GM15510 (cell line): ENCODE measurements around the gene ADAMTSL3.

ENCODE experiments used
- POLR2A ChIP-seq: IDR thresholded peaks from 3 replicates; pipeline ENCODE4 v1.6.1; 2011; ENCODE audit warnings: borderline replicate concordance; ENCODE audit not compliant: insufficient read length; ENCODE audit errors: extremely low read depth

ADAMTSL3 gene

DNA sequence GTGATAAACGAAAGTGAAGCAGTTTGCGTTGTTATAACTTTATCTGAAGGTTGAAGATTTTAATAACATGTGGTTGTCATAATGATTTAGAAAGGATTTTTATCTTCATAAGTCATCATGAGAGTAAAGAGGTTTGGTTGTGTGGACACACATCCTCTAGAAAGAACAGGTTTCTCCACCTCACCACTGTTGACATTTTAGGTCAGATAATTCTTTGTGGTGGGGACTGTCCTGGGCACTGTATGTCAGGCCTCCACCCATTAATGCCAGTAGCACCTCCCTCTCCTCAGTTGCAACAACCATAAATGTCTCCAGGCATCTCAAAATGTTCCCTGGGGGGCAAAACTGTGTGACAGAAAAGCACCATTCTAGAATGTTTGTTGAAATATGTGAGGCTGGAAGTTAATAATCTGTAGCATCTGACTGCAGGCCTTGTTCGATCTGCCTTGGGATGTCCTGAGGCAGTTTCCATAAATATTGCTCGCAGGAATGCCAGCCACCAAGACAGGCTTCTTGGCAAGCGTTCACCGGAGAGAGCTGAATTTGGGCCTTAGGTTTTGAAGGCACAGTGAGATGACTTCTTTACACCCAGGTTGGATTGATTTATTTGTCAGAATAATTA is 100.1 kb downstream of the ADAMTSL3 start:
- TF ChIP-seq POLR2A: no peak

DNA sequence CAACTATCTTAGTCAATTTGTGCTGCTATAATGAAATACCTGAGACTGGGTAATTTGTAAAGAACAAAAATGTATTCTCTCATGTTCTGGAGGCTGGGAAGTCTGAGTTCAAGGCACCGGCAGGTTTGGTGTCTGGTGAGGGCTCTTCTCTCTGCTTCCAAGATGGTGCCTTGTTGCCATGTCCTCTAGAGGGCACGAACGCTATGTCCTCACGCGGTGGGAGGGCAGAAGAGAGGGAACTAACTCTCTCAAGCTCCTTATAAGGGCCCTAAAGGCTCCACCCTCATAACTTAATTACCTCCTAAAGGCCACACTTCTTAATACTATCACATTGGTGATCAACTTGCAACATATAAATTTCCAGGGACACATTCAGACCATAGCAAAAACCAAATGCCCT is 108.4 kb downstream of the ADAMTSL3 start:
- no peak for TF ChIP-seq POLR2A

DNA sequence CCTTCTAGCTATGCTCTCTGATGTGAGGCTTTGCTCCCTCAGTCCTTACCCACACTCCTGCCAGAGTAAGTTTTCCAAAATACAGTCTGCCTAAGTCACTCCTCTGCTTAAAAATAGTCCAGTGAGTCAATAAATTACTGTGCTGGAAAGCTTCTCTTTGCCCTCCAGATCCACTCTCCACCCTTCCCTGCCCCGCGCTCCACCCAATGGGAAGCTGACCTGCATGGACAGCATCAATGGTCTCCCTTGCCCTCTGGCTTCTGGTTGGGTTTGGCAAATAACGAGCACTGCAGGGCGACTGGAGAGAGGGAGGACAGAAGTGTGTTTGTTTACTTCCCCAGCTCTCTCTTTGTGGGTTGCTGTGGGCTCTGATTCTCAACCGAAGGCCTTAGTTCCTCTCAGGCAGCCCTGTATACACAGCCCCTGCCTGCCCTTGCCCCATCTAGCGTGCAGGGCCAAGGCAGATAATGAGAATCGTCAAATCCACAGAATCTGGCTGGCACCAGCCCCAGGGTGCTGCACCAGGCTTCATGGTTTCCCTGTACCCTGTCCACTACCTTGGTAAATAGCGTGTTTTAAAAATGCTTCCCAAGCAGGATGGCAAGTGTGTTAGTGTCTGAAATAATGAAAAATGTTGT is 110.4 kb downstream of the ADAMTSL3 start:
- no peak for TF ChIP-seq POLR2A

DNA sequence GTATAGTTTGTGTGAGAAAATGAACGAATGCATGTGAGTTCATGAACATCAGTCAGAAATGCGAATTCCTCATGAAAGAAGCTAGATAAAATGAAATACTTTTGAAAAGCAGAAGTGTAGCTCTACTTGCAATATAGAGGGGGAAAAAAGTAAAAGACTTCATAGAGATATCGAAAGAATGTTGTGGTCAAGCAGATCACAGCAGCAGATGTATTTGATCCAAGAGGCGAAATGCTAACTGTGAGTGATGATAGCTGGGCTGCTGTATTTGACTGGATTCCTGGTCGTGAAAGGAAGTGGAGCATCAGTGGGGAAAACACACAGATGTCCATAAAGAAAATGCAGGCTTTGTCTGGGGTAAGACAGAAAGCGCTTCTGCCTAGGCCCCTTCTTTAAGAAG is 112.4 kb downstream of the ADAMTSL3 start:
- TF ChIP-seq POLR2A: no peak

DNA sequence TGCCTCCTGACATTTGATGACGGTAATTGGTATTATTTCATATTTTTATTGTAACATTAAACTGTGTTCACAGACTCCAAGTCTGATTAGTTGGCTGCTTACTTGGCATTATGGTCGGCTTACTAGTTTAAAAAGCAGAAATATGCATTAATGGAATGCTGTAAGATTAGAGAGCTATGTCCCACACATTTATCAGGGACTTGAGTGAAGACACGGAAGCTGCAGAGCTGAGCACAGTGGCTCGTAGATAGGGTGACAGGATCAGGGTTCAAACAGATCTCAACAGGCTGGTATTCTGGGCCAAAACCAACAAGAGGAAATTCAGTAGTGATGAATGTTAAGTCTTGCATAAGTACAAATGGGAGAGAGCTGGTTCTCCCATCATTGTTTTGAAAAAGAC is 113.8 kb downstream of the ADAMTSL3 start:
- no peak for TF ChIP-seq POLR2A

DNA sequence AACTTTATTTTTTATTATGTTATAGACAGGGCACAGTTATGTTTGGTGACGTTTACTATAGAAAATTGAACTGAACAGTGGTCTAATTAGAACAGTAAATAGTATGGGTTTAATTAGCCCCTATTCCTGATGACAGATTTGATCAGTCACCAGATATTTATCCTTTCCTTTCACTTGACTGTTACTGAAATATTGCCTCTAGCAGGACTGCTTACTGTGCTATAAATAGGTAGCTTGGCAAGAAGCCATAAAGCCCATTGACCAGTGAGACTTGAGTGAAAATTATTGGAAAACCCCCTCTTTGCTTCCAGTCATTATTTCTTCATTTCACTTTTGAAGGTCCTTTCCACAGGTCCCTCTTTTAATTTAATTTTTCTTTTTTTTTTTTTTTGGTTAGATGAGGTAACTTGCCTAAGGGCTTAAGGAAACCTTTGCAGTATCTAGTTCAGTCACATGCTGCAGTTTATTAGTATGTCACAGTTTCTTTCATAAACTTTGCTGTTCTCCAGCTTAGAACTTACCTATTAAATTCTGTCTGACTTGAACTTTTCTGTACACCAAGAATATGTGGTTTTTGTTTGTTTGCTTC is 115.6 kb downstream of the ADAMTSL3 start:
- TF ChIP-seq POLR2A: no peak

DNA sequence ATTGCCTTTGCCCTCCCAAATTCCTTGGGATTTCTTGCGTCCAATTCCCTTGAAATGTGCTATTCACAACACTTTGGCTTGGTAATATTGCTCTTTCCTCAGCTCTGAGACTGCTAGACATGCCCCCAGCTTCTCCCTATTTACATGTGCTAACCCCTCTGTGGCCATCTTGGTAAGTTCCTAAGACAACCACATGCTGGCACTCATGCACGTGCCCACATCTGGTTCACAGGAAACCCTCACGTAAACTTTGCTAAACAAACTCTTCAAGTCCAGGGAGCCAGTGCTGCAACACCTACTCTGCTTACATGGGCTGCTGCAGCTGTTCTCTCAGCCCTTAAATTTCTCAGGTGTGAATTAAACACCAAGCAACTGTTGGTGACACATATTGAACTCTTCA is 121.8 kb downstream of the ADAMTSL3 start:
- TF ChIP-seq POLR2A: no peak

DNA sequence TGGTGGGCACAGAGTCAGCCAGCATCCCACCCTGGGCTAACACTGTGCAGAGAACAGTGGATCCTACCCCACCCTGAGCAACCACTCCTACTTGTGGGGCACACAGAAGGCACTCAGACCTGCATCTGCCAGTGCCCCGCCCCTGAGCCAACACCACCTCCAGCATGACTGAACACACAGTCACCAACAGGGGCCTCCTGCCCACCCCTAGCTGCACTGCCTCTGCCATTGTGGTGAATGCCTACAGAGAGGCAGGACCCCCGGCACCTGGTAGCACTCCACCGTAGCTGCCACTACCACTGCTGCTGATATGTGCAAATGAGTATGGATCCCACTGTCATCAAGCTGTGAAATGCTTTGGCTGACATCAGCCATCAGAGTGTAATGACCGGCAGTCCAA is 123.1 kb downstream of the ADAMTSL3 start:
- TF ChIP-seq POLR2A: no peak

DNA sequence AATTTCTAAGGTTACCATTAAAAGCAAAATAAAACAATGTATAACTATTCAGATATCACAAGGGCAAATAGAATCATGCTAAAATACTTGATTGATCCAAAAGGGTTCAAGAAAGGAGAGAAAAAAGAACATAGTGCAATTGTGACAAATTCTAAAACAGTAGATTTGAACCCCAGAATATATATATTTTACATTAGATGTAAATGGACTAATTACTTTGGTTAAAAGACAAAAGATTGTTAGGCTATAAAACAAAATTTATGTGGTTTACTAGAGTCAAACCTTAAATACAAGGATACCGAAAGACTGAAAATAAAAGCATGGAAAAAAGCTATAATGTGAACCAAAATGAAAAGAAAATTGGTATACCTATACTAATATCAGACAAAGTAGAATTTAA is 129.3 kb downstream of the ADAMTSL3 start:
- no peak for TF ChIP-seq POLR2A

DNA sequence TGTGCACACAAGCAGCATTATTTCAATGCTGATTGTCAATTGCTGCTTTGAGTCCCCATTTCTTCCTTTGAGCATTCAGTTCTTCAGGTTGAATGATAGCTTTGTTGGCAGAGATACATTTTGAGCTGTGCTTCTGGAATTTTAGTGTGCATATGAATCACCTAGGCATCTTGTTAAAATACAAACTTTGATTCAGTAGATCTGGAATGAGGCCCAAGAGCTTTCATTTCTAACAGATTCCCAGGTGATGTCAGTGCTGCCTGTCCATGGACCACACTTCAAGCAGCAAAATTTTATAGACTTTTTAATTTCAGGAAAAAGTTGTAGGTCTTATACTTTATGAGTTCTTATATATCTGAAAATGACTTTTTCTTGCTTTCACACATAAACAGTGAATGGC is 131.1 kb downstream of the ADAMTSL3 start:
- no peak for TF ChIP-seq POLR2A

DNA sequence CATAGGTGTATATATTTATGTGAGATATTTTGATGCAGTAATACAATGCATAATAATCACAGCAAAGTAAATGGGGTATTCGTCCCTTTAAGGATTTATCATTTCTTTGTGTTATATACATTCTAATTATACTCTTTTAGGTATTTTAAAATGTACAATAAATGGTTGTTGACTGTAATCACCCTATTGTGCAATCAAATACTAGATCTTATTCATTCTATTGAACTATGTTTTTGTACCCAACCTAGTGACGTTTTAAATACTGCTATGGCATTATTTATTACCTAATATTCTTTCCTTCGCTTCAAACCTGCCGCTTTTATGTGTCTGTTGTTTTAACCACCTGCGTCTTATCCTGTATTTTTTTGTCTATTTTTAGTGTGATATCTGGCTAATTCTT is 132.4 kb downstream of the ADAMTSL3 start:
- TF ChIP-seq POLR2A: no peak

DNA sequence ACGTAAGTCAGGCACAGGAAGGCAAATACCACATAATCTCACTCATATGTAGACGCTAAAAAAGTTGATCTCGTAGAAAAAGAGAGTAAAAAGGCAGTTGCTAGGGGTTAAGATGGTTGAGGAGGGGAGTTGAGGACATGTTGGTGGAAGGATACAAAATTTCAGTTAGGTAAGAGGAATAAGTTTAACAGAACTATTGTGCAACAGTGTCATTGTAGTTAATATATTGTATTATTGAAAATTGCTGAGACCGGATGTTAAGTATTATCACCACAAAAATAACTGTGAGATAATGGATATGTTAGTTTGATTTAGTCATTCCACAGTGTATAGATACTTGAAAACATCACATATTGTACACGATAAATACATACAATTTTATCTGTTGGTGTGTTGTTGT is 139.1 kb downstream of the ADAMTSL3 start:
- no peak for TF ChIP-seq POLR2A

DNA sequence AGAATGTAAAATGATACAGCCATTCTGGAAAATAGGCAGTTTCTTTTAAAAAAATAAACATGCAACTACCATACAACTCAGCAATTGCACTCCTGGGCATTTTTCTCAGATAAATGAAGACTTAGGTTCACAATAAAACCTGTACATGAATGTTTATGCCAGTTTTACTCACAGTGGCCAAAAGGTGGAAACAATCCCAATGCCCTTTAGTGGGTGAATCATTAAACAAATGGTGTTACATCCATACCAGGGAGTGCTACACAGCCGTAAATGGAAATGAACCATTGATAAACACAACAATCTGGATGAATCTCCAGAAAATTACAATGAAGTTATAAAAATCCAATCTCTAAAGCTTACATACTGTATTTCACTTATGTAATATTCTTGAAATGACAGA is 140.3 kb downstream of the ADAMTSL3 start:
- no peak for TF ChIP-seq POLR2A

DNA sequence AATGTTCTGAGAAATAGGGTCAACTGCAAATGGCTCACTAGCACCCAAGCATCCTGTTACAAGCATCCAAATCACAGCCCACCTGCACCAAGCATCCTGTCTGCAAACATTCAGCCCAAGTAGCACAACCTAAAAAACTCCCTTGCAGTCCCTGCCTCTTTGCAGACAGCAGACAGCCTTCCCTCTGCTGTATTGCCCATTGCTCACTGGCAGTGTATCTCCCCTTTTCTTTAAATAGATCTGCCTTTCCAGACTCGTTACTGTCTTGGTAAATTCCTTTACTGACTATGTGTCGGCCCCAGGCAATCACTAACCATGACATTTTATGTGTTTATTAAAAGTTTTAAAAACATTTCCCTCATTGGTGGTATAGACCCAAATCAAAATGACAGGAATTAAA is 155.4 kb downstream of the ADAMTSL3 start:
- no peak for TF ChIP-seq POLR2A

DNA sequence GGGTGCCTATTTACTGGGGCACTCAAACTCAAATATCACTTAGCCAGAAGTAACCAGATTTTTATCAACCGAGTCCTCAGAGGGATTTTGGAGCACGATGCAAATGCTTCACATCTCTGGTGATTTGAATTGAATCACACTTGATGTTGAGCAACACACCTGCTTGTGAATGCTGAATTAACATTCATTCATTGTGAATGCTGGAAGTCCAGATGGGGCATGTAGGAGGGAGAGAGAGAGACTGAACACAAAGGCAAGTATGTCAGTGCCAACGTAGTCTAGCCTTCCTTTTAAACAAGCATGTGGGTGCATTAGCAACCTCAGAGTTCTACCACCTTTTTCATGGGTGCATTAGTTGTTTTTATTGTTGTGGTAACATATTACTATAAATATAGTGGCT is 156.2 kb downstream of the ADAMTSL3 start:
- no peak for TF ChIP-seq POLR2A

DNA sequence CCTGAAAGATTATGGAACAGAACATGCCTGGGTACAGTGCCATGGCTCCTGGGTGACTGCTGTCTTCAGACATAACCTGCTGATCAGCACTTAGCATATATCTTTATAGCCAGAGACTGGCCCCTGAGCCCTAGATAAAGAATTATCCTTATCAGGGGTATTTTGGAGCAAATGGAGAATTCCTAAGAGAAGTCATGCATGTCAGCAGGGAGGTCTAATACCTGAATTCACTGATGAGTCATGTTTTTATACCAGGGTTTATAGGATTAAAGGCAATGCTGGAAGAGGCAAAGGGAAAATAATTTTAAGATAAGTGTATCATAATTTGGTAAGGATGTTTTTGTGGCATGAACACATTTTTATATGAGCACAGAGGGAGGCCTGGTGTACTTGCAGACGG is 159.8 kb downstream of the ADAMTSL3 start:
- no peak for TF ChIP-seq POLR2A
